KMS-11 (cell line): ENCODE results near the gene PPY.
"Not testable (repeated sequence)": the region's sequence is repeated elsewhere in the genome, so short reads cannot be mapped to it uniquely, and the experiment has no call there.

Experiments used
- H2AFZ ChIP-seq: fragments of 200-600 bp; sonication (generic); 2 replicates; pipeline ENCODE4 v1.6.1; 2016; ENCODE audit warnings: antibody characterized with exemption, mixed run types, low read depth
- H3K27ac ChIP-seq: fragments of 200-600 bp; sonication (generic); 2 replicates; pipeline ENCODE4 v1.6.1; 2016; ENCODE audit warnings: mild to moderate bottlenecking, mixed run types
- H3K27me3 ChIP-seq: fragments of 200-600 bp; sonication (generic); 2 replicates; pipeline ENCODE4 v1.6.1; 2017; ENCODE audit warnings: mild to moderate bottlenecking, low read depth, mixed run types, moderate library complexity; ENCODE audit not compliant: insufficient read depth
- H3K36me3 ChIP-seq: fragments of 200-600 bp; sonication (generic); 2 replicates; pipeline ENCODE4 v1.6.1; 2017; ENCODE audit warnings: mild to moderate bottlenecking, mixed run types; ENCODE audit not compliant: insufficient read depth
- H3K4me1 ChIP-seq: fragments of 200-600 bp; sonication (generic); 2 replicates; pipeline ENCODE4 v1.6.1; 2016; ENCODE audit warnings: mild to moderate bottlenecking, low read depth, mixed run types; ENCODE audit not compliant: poor library complexity, severe bottlenecking
- H3K4me2 ChIP-seq: fragments of 200-600 bp; sonication (generic); 2 replicates; pipeline ENCODE4 v1.7.0; 2016; ENCODE audit warnings: mild to moderate bottlenecking, mixed run types
- H3K4me3 ChIP-seq: fragments of 200-600 bp; sonication (generic); IDR thresholded peaks from 2 replicates; pipeline ENCODE4 v1.6.1; 2017; ENCODE audit warnings: low read depth, low read length, mixed read lengths; ENCODE audit not compliant: insufficient read depth
- H3K79me2 ChIP-seq: fragments of 200-600 bp; sonication (generic); 2 replicates; pipeline ENCODE4 v1.6.1; 2016; ENCODE audit warnings: low read depth, mixed run types; ENCODE audit not compliant: insufficient read depth
- H3K9ac ChIP-seq: fragments of 200-600 bp; sonication (generic); 2 replicates; pipeline ENCODE4 v1.6.1; 2016; ENCODE audit warnings: mild to moderate bottlenecking, mixed run types
- H4K20me1 ChIP-seq: fragments of 200-600 bp; sonication (generic); 2 replicates; pipeline ENCODE4 v1.6.1; 2016; ENCODE audit warnings: mild to moderate bottlenecking, mixed run types; ENCODE audit not compliant: insufficient read depth
- TF ChIP-seq, protein P1 (sequence below): fragments of 200-600 bp; sonication (generic); conservative IDR thresholded peaks from 2 replicates; pipeline ENCODE4 v1.6.1; 2017; ENCODE audit warnings: low read depth, mild to moderate bottlenecking, antibody characterized with exemption, low read length, moderate library complexity, mixed read lengths

The PPY gene

GRCh38 chr17:43898446-43898845 is 43.8 kb downstream of the PPY start:
- no peak overlapping the region for H3K27ac ChIP-seq
- peaks cover 3% of the 10 kb centered on the region; the same call in 1 of the 2 replicates for H3K27me3 ChIP-seq
- no peaks in the 10 kb centered on the region for H3K79me2 ChIP-seq
- TF ChIP-seq, protein P1, sequence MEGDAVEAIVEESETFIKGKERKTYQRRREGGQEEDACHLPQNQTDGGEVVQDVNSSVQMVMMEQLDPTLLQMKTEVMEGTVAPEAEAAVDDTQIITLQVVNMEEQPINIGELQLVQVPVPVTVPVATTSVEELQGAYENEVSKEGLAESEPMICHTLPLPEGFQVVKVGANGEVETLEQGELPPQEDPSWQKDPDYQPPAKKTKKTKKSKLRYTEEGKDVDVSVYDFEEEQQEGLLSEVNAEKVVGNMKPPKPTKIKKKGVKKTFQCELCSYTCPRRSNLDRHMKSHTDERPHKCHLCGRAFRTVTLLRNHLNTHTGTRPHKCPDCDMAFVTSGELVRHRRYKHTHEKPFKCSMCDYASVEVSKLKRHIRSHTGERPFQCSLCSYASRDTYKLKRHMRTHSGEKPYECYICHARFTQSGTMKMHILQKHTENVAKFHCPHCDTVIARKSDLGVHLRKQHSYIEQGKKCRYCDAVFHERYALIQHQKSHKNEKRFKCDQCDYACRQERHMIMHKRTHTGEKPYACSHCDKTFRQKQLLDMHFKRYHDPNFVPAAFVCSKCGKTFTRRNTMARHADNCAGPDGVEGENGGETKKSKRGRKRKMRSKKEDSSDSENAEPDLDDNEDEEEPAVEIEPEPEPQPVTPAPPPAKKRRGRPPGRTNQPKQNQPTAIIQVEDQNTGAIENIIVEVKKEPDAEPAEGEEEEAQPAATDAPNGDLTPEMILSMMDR: no peak
- H3K36me3 ChIP-seq: no peaks in the 10 kb centered on the region
- H3K4me3 ChIP-seq: no peak overlapping the region
- no peaks in the 10 kb centered on the region for H4K20me1 ChIP-seq
- peaks cover 20% of the 10 kb centered on the region for H3K4me1 ChIP-seq
- H2AFZ ChIP-seq: no peak overlapping the region
- no peak overlapping the region for H3K4me2 ChIP-seq
- H3K9ac ChIP-seq: no peak overlapping the region

DNA sequence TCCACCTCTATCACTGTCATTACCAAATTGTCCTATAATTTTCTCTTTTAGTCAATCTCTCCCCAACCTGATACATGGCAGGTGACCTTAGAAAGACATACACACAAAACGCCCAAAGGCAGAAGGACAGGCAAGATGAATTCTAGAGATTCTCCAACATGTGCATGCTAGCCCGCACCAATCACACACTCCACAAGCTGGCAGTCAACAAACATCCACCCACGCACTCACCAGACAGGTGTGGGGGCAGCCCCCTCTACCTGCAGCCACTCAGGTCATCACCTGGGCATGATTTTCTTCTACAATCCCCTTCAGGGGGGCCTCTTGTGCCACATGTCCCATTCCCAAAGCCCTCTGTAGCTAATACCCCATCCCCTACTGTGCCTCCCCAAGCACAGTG is 44.4 kb downstream of the PPY start:
- Histone ChIP-seq H3K79me2 (no peaks in the 10 kb centered on the region), H4K20me1 (no peaks in the 10 kb centered on the region), H3K27me3 (peaks cover 3% of the 10 kb centered on the region; the same call in 1 of the 2 replicates), H3K27ac (no peak overlapping the region), H3K4me1 (peaks cover 20% of the 10 kb centered on the region), H3K36me3 (no peaks in the 10 kb centered on the region), H2AFZ (no peak overlapping the region), H3K4me3 (no peak overlapping the region), H3K4me2 (no peak overlapping the region), H3K9ac (no peak overlapping the region)
- TF ChIP-seq, protein P1: no peak

DNA sequence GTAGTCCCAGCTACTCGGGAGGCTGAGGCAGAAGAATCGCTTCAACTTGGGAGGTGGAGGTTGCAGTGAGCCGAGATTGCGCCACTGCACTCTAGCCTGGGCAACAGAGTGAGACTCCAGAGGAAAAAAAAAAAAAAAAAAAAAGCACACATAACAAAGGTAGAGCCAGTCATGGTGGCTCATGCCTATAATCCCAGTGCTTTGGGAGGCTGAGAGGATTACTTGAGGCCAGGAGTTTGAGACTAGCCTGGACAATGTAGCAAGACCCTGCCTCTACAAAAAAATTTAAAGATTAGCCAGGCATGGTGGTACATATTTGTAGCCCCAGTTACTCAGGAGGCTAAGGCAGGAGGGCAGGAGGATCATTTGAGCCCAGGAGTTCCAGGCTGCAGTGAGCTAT is 47.8 kb downstream of the PPY start:
- not testable (repeated sequence) for H3K9ac ChIP-seq, H3K79me2 ChIP-seq, H3K27ac ChIP-seq, H3K4me2 ChIP-seq, H4K20me1 ChIP-seq, H3K4me1 ChIP-seq, H3K27me3 ChIP-seq, H3K4me3 ChIP-seq, H3K36me3 ChIP-seq, H2AFZ ChIP-seq

DNA sequence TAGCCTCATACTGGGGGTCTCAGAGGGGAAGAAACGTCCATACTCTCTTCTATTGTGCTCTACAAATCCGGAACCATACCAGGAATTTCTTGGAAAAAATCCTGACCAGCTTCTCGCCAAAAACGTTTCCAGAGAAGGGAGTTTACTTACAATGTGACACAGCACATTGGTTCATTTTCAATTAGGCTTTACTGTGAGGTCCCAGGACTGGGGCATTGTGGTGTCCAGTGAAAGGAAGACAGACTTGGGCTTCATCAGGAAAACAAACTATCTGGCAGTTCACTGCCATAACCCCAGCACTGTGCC is 49.7 kb downstream of the PPY start:
- H4K20me1 ChIP-seq: no peaks in the 10 kb centered on the region
- no peak overlapping the region for H3K4me3 ChIP-seq
- H2AFZ ChIP-seq: no peak overlapping the region
- TF ChIP-seq, protein P1: no peak
- H3K79me2 ChIP-seq: no peaks in the 10 kb centered on the region
- H3K27ac ChIP-seq: no peak overlapping the region
- no peaks in the 10 kb centered on the region for H3K4me1 ChIP-seq
- no peak overlapping the region for H3K9ac ChIP-seq
- H3K27me3 ChIP-seq: no peaks in the 10 kb centered on the region
- no peak overlapping the region for H3K4me2 ChIP-seq
- H3K36me3 ChIP-seq: no peaks in the 10 kb centered on the region

DNA sequence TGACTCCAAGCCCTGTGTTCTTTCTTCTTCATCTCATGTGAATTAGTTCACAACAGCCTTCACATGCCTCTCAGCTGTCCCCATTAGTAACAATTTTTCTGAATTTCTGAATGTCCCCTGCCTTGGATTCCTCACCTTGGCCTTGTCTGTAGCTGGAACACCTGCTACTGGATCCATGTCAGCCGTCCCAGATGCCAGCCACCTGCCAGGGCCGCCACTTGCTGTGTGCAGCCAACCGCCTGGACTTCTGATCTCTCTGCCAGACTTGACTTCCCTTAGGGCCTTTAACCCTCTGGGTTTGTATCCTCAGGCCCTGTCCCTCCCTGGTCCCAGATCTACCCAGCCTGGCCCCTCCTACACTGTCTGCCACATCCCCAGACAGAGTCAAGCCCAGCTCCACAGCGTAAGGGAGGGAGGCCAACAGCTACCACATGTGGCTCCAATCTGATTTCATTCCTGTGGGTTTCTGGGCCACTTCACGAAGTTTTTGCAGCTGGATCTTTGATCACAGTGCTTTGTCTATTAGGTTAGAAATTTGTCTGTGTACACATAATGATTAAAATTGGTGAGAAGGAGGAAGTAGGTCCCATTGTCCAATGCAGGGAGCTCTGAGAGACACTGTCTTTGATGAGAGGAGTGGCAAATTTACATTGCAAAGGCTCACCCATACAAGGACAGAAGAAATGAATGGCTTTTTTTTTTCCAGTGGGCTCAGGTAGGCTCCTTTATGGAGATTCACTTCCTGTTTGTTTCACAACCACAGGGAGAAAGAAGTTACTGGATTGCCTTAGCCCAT is 50.2 kb downstream of the PPY start:
- H3K79me2 ChIP-seq: no peaks in the 10 kb centered on the region
- no peaks in the 10 kb centered on the region for H4K20me1 ChIP-seq
- no peak overlapping the region for H3K27ac ChIP-seq
- no peak overlapping the region for H3K4me2 ChIP-seq
- H3K4me3 ChIP-seq: no peak overlapping the region
- TF ChIP-seq, protein P1: no peak
- no peaks in the 10 kb centered on the region for H3K4me1 ChIP-seq
- H3K36me3 ChIP-seq: no peaks in the 10 kb centered on the region
- no peaks in the 10 kb centered on the region for H3K27me3 ChIP-seq
- no peak overlapping the region for H2AFZ ChIP-seq
- no peak overlapping the region for H3K9ac ChIP-seq
